Activated T-helper 17 cell treated with anti-CD3 and anti-CD28 coated beads, Interleukin-2, amount 50 U/mL, for 72 hours (primary cell): ENCODE measurements around the gene SERPINA1. TPM values are rescaled to one million over a fixed set of nuclear protein-coding genes. Genes with fewer than 3 reads are reported as not detected.
A peak's percentile ranks its signal among the peaks of the same experiment; 100 is the strongest.

Source experiments
- ATAC-seq: fragments of 150-1000 bp; cut with Tn5 transposase; replicated peaks from 2 replicates; pipeline ENCODE4 v1.10.0; 2021; ENCODE audit warnings: mild to moderate bottlenecking, moderate library complexity
- H3K27ac Mint-ChIP-seq: one replicate; pipeline ENCODE4 v1.8.0; 2022; ENCODE audit warnings: mixed read lengths
- H3K27me3 Mint-ChIP-seq: one replicate; pipeline ENCODE4 v1.8.0; 2022; ENCODE audit warnings: mixed read lengths
- H3K36me3 Mint-ChIP-seq: one replicate; pipeline ENCODE4 v1.8.0; 2022; ENCODE audit warnings: low read depth, mild to moderate bottlenecking, mixed read lengths
- H3K4me1 Mint-ChIP-seq: one replicate; pipeline ENCODE4 v1.8.0; 2022; ENCODE audit warnings: mixed read lengths
- H3K4me3 Mint-ChIP-seq: one replicate; pipeline ENCODE4 v1.8.0; 2022; ENCODE audit warnings: mild to moderate bottlenecking, mixed read lengths
- H3K9me3 Mint-ChIP-seq: one replicate; pipeline ENCODE4 v1.8.0; 2022; ENCODE audit warnings: mixed read lengths
- total RNA-seq, 2 donors: library from RNA; stranded (reverse); gene quantifications; one replicate each; pipeline ENCODE4 v1.2.3, GENCODE V29; 2022

Gene SERPINA1
- total RNA-seq, 2 donors from 2014 or later: 1.3 to 160 TPM

DNA sequence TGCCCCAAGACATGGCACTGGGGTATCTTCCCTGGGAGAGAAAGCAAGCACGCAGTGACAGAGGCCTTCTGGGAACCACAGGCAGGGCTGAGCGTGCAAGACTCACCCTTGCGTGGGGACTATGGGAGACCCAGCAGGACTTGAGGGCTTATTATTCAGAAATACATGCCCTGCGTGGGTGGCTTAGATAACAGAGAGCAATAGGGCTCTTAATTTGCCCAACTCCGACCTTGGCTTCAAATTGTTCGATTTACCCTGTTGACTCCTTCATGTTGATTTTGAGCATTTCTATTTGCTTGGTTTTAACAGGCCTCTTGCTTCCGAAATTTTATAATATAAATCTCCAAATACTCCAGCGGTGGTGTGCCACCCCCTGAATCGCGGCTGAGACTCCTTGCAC is 5.1 kb upstream of the SERPINA1 start:
- no peak for ATAC-seq
- H3K9me3 Mint-ChIP-seq: peaks cover 3% of the 10 kb centered on the region
- H3K4me1 Mint-ChIP-seq: peaks cover 33% of the 10 kb centered on the region
- peaks cover 8% of the 10 kb centered on the region for H3K27me3 Mint-ChIP-seq
- peak overlapping the region; percentile 83 for H3K4me3 Mint-ChIP-seq
- peak overlapping the region; percentile 62 for H3K27ac Mint-ChIP-seq
- no peaks in the 10 kb centered on the region for H3K36me3 Mint-ChIP-seq

DNA sequence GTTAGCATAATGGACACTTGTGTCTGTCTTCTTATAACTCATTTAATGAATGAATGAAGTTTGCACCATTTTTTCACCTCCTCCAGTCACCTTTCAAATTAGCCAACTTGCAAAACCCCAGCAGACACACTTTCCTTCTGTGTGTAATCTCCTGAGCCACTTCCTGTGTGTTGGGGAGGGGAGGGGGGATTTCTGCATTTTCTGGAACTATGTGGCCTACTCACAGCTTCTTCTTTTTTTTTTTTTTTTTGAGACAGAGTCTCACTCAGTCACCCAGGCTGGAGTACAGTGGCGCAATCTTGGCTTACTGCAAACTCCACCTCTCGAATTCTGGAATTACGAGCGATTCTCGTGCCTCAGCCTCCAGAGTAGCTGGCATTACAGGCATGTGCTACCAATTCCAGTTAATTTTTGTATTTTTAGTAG is 4.1 kb upstream of the SERPINA1 start:
- ATAC-seq: peak; percentile 66
- Mint-ChIP-seq H3K4me1 (peaks cover 33% of the 10 kb centered on the region), H3K27me3 (no peaks in the 10 kb centered on the region), H3K9me3 (peaks cover 3% of the 10 kb centered on the region), H3K36me3 (no peaks in the 10 kb centered on the region), H3K4me3 (peak overlapping the region; percentile 83), H3K27ac (peak overlapping the region; percentile 95)

DNA sequence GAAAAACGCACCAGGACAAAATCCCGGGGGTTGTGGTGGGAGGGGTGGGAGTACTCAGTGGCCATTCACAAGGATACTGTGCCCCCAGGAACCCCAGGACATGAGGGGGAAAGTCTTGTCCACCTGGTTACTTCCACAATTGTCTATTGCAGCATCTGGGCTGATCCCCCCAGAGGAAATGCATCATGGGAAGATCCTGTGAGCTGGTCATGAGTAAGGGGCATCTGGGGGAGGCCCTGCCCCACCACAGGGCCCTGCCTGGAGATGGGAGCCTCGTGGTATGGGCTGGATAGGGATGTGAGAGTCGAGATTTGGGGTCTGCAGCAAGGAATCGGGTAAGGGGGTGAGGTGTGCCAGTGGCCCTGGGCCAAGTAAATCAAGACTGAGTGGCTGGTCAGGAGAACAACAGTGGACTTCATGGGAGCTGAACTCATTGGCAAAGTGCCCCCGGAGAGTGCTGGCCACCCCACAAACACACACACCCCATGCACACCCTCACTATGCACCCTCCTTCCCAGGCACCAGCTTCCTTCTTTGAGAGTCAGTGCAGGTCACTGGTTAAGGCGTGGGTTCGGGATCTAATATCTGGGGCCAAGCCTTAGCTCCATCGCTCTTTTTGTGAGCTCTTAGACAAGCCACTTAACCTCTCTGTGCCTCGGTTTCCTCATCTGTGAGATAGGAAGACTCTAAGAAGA is 3.0 kb upstream of the SERPINA1 start:
- no peak for ATAC-seq
- peak overlapping the region; percentile 83 for H3K4me3 Mint-ChIP-seq
- H3K4me1 Mint-ChIP-seq: peaks cover 33% of the 10 kb centered on the region
- no peaks in the 10 kb centered on the region for H3K9me3 Mint-ChIP-seq
- peaks cover 3% of the 10 kb centered on the region for H3K36me3 Mint-ChIP-seq
- H3K27ac Mint-ChIP-seq: peak overlapping the region; percentile 95
- H3K27me3 Mint-ChIP-seq: no peaks in the 10 kb centered on the region

- peaks cover 33% of the 10 kb centered on the region for H3K4me1 Mint-ChIP-seq
- peak; percentile 40 for ATAC-seq
Measured at GRCh38 chr14:94390372-94391086, 2.1 kb upstream of the SERPINA1 start.

DNA sequence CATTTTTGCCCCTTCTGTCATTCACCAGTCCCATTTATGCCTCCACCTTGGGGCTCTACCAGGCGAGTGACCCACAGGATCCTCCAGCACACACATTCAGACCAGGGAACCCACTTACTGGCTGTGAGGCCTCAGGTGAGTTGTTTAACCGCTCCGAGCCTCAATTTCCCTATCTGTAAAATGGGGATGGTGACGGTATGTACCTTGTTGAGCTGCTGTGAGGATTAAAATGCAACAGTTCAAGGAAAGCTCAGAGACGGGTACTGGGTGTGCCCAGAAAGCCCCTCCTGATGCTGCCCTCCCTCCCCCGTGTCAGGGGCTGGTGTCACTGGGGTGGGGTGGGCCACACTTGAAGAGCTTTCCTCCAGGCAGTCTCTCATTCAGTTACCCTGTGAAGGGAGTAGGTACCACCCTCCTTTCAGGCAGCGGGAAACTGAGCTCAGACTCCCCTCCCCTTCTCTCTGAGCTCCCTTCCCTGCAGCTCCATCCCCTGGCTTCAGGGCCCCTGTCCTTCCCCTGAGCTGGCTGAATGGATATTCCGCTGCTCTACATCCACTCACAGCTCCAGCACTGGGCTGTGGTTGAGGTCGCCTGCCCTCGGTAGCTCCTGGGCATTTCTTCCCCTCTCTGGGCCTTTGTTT is 1.4 kb upstream of the SERPINA1 start:
- H3K27me3 Mint-ChIP-seq: no peaks in the 10 kb centered on the region
- no peaks in the 10 kb centered on the region for H3K9me3 Mint-ChIP-seq
- H3K4me3 Mint-ChIP-seq: peak overlapping the region; percentile 83
- ATAC-seq: no peak
- H3K36me3 Mint-ChIP-seq: peaks cover 10% of the 10 kb centered on the region
- H3K4me1 Mint-ChIP-seq: peaks cover 28% of the 10 kb centered on the region
- peak overlapping the region; percentile 95 for H3K27ac Mint-ChIP-seq

More at GRCh38 chr14:94390372-94391086, 2.1 kb upstream of the SERPINA1 start:
- no peaks in the 10 kb centered on the region for H3K27me3 Mint-ChIP-seq
- H3K36me3 Mint-ChIP-seq: peaks cover 8% of the 10 kb centered on the region
- H3K27ac Mint-ChIP-seq: peak overlapping the region; percentile 95
- peak overlapping the region; percentile 83 for H3K4me3 Mint-ChIP-seq
- no peaks in the 10 kb centered on the region for H3K9me3 Mint-ChIP-seq

GRCh38 chr14:94389104-94389469 is 685 bp upstream of the SERPINA1 start:
- Mint-ChIP-seq H3K9me3 (no peaks in the 10 kb centered on the region), H3K4me3 (peak overlapping the region; percentile 55), H3K27me3 (no peaks in the 10 kb centered on the region), H3K4me1 (peaks cover 23% of the 10 kb centered on the region), H3K27ac (peak overlapping the region; percentile 54), H3K36me3 (peaks cover 15% of the 10 kb centered on the region)
- ATAC-seq: no peak

DNA sequence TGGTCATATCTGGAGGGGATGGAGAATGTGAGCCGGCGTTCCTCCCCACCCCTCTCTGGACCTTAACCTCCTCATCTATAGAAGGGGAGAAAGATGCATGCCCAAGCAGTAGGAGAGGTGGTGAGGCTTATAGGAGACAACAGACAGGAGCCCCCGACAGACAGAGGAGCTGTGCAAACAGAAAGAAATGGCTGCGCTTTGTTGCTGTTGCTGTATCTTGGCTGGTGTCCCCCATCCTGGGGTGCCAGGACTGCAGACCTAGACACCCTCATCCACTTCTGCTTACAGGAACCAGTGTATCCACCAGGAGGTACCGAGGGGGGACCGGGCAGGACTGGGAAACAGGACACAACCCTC is 397 bp downstream of the SERPINA1 start:
- Mint-ChIP-seq H3K4me3 (peak overlapping the region; percentile 55), H3K27ac (peak overlapping the region; percentile 61), H3K4me1 (peaks cover 17% of the 10 kb centered on the region), H3K9me3 (no peaks in the 10 kb centered on the region), H3K27me3 (no peaks in the 10 kb centered on the region), H3K36me3 (peaks cover 21% of the 10 kb centered on the region)
- no peak for ATAC-seq

DNA sequence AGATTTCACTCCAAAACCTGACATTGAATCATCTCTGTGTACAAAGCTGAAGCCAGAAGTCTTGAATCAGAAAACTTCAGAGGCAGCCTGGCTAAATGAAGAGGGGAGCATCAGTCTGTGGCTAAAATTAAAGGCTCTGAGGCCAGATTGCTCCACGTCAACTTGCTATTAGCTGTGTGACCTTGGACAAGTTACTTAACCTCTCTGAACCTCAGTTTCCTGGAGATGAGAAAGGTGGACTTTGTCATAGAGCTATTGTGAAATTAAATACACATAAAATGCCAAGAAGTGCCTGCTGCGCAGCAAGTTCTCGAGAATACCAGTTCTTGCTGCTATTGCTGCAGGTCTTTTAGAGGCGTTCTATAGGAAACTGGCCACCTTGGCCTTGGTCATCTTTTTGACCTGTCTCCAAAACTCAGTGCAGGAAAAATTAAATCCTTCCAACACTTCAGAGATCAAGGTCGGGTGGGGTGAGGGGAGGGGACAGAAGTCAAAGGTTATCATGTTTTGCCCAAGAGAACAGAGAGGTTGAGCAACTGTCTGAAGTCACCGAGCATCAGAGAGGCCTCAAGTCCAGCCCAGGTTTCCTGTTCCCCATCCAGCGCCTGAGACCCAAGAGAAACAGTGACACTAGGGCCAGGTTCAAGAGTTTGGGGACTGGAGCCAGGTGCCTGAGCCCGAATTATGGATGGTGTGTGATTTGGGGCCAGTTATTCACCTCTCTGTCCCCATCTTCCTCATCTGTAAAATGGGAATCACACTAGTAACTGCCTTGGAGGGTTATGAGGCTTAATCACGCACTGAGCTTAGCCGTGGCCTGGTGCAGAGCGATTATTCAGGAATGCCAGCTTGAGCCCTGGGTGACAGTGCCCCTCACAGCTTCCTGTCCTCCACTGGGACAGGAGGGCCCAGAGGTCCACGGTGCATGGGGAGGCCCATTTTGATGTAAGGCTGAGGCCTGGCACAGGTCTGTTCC is 1.1 kb downstream of the SERPINA1 start:
- peak overlapping the region; percentile 55 for H3K4me3 Mint-ChIP-seq

DNA sequence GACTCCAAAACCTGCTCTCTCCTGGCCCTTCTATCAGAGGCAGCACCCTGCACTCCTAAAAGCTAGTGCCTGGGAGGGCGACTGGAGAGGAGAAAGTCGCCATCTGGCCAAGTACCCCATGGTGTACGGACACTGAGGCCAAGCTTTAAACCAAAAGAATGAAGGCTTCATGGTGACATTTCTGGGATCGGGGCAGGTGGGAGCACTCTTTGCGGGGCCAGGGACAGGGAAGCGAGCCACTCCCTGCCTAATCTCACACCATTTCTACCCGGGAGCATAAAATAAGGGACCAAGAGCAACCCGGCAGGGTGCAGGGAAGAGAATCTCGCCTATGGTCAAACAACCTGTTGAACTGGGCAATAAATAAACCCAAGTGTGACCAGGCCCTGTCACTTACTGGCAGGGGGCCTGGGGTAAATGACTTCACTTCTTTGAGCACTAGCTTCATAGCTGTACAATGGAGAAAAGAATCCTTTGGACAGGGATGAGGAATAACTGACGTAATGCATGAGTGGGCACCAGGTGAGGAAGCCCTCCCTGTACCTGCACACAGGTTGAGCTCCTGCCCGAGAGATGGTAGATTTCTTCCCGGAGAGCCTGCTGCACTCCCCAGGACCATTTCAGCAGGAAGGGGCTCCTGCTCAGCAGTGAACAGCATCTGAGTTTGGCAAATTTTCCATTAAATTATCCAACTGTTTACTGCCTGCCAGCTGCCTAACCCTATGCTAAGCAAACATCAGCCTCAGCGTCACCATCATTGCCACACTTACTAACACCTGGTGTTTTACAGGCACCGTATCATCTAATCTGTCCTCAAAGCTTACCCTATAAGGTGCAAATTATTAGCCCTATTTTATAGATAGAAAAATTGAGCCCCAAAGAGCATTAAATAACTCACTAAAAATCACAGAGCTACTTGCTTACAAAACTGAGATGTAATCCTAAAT is 2.0 kb downstream of the SERPINA1 start:
- H3K9me3 Mint-ChIP-seq: no peaks in the 10 kb centered on the region
- H3K4me1 Mint-ChIP-seq: peaks cover 14% of the 10 kb centered on the region
- H3K36me3 Mint-ChIP-seq: peaks cover 24% of the 10 kb centered on the region
- H3K4me3 Mint-ChIP-seq: peak overlapping the region; percentile 55
- no peak for ATAC-seq
- H3K27me3 Mint-ChIP-seq: no peaks in the 10 kb centered on the region
- H3K27ac Mint-ChIP-seq: no peak overlapping the region

More for the DNA sequence above, 1.1 kb downstream of the SERPINA1 start:
- H3K27ac Mint-ChIP-seq: peak overlapping the region; percentile 61
- peaks cover 24% of the 10 kb centered on the region for H3K36me3 Mint-ChIP-seq
- H3K4me1 Mint-ChIP-seq: peaks cover 19% of the 10 kb centered on the region
- H3K9me3 Mint-ChIP-seq: no peaks in the 10 kb centered on the region
- no peaks in the 10 kb centered on the region for H3K27me3 Mint-ChIP-seq
- no peak for ATAC-seq

GRCh38 chr14:94385553-94386057 is 2.8 kb downstream of the SERPINA1 start:
- peaks cover 13% of the 10 kb centered on the region for H3K4me1 Mint-ChIP-seq
- no peaks in the 10 kb centered on the region for H3K27me3 Mint-ChIP-seq
- peaks cover 30% of the 10 kb centered on the region for H3K36me3 Mint-ChIP-seq
- H3K4me3 Mint-ChIP-seq: peak overlapping the region; percentile 55
- no peak for ATAC-seq
- no peaks in the 10 kb centered on the region for H3K9me3 Mint-ChIP-seq
- H3K27ac Mint-ChIP-seq: no peak overlapping the region

GRCh38 chr14:94384342-94384741 is 4.1 kb downstream of the SERPINA1 start:
- H3K9me3 Mint-ChIP-seq: peaks cover 3% of the 10 kb centered on the region
- peak overlapping the region; percentile 30 for H3K4me3 Mint-ChIP-seq
- peak overlapping the region; percentile 9 for H3K27ac Mint-ChIP-seq
- H3K36me3 Mint-ChIP-seq: peaks cover 41% of the 10 kb centered on the region
- H3K4me1 Mint-ChIP-seq: peaks cover 25% of the 10 kb centered on the region
- no peak for ATAC-seq
- H3K27me3 Mint-ChIP-seq: peaks cover 3% of the 10 kb centered on the region

- Mint-ChIP-seq H3K36me3 (peaks cover 46% of the 10 kb centered on the region), H3K27ac (peak overlapping the region; percentile 75), H3K27me3 (peaks cover 4% of the 10 kb centered on the region), H3K4me3 (peak overlapping the region; percentile 82), H3K4me1 (peaks cover 31% of the 10 kb centered on the region), H3K9me3 (peaks cover 4% of the 10 kb centered on the region)
- no peak for ATAC-seq
Measured at GRCh38 chr14:94383777-94384176, 4.6 kb downstream of the SERPINA1 start.
